Nephron (organoid): ENCODE results near the gene TRAF7.

Source experiments
- H3K27ac Mint-ChIP-seq, 3 experiments: 2 replicates each; pipeline ENCODE4 v1.8.0; 2020; ENCODE audit warnings: mixed read lengths in 3 of 3, mild to moderate bottlenecking in 2 of 3, moderate library complexity in 1 of 3
- H3K27me3 Mint-ChIP-seq: 2 replicates; pipeline ENCODE4 v1.8.0; 2021; ENCODE audit warnings: low read depth, mild to moderate bottlenecking, moderate library complexity, mixed read lengths
- H3K36me3 Mint-ChIP-seq: 2 replicates; pipeline ENCODE4 v1.8.0; 2020; ENCODE audit warnings: low read depth, mixed read lengths
- H3K4me1 Mint-ChIP-seq: 2 replicates; pipeline ENCODE4 v1.8.0; 2020; ENCODE audit warnings: mixed read lengths
- H3K4me3 Mint-ChIP-seq, 3 experiments: 2 replicates each; pipeline ENCODE4 v1.8.0; 2020; ENCODE audit warnings: mild to moderate bottlenecking in 3 of 3, mixed read lengths in 3 of 3, moderate library complexity in 2 of 3
- H3K9me3 Mint-ChIP-seq: 2 replicates; pipeline ENCODE4 v1.8.0; 2020; ENCODE audit warnings: mixed read lengths
- TF ChIP-seq, protein P1 (sequence below), 3 experiments: fragments of 200-600 bp; sonication (generic); IDR thresholded peaks; one replicate each; pipeline ENCODE4 v1.5.0; 2021; ENCODE audit warnings: antibody characterized with exemption in 3 of 3; ENCODE audit not compliant: unreplicated experiment in 3 of 3

TRAF7 gene

DNA sequence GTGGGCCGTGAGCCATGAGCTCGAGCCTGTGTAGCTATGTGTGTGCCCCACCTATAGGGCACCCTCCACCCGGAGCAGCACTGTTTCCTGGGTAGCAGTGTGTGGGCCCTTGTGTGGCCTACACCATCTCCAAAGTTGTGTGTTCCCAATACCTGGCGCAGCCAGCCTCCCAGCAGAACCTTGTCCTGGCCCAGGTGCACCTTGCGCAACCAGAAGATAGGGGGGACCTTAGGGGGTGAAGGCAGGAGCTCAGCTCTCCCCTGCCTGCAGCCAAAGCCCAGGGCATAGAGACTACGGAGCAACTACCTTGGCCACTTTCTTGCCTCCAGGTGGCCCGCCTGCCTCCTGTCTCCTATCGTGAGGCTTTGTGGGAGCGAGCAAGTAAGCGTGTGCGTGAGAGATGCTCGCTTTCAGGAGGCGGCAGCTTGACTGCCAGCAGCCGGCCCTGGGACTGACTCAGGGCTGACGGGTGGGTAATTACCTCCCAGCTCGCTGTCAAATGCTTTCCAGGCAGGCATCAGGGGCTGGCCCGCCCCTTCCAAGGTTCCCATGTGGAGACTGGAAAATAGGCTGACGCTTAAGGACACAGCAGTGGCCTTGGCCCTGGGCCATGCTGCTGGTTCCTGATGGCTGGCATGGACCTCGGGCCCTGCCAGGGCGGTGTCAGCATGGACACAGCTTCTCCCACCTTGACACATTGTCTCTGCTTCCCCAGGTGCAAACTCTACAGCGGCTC lies 19.0 kb downstream of the TRAF7 start:
- TF ChIP-seq, protein P1, sequence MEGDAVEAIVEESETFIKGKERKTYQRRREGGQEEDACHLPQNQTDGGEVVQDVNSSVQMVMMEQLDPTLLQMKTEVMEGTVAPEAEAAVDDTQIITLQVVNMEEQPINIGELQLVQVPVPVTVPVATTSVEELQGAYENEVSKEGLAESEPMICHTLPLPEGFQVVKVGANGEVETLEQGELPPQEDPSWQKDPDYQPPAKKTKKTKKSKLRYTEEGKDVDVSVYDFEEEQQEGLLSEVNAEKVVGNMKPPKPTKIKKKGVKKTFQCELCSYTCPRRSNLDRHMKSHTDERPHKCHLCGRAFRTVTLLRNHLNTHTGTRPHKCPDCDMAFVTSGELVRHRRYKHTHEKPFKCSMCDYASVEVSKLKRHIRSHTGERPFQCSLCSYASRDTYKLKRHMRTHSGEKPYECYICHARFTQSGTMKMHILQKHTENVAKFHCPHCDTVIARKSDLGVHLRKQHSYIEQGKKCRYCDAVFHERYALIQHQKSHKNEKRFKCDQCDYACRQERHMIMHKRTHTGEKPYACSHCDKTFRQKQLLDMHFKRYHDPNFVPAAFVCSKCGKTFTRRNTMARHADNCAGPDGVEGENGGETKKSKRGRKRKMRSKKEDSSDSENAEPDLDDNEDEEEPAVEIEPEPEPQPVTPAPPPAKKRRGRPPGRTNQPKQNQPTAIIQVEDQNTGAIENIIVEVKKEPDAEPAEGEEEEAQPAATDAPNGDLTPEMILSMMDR (IDR thresholded peaks at IDR 0.05; ENCODE audit: unreplicated experiment in 3 of 3) = no peak
- no peak overlapping the region for H3K4me3 Mint-ChIP-seq
- no peaks in the 10 kb centered on the region for H3K27me3 Mint-ChIP-seq
- peaks cover 12% of the 10 kb centered on the region for H3K36me3 Mint-ChIP-seq
- no peaks in the 10 kb centered on the region for H3K9me3 Mint-ChIP-seq
- no peak overlapping the region for H3K27ac Mint-ChIP-seq
- H3K4me1 Mint-ChIP-seq = no peaks in the 10 kb centered on the region

DNA sequence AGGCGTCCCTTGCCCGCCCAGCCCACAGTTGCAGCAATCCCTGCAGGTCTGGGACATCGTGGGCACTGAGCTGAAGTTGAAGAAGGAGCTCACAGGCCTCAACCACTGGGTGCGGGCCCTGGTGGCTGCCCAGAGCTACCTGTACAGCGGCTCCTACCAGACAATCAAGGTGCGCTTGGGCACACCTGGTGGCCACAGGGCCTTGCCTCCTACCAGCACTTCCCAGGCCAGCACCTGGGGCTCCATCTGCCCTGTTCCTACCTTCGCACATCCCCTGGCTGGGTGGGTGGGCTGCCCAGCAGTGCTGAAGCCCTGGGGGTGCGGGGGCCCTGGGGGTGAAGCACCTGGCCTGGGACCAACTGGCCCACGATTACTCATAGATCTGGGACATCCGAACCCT lies 19.9 kb downstream of the TRAF7 start:
- TF ChIP-seq, protein P1 (IDR thresholded peaks at IDR 0.05; ENCODE audit: unreplicated experiment in 3 of 3) = no peak
- H3K36me3 Mint-ChIP-seq = peaks cover 12% of the 10 kb centered on the region
- H3K27ac Mint-ChIP-seq = no peak overlapping the region
- no peaks in the 10 kb centered on the region for H3K9me3 Mint-ChIP-seq
- H3K4me1 Mint-ChIP-seq = no peaks in the 10 kb centered on the region
- no peak overlapping the region for H3K4me3 Mint-ChIP-seq
- H3K27me3 Mint-ChIP-seq = no peaks in the 10 kb centered on the region

DNA sequence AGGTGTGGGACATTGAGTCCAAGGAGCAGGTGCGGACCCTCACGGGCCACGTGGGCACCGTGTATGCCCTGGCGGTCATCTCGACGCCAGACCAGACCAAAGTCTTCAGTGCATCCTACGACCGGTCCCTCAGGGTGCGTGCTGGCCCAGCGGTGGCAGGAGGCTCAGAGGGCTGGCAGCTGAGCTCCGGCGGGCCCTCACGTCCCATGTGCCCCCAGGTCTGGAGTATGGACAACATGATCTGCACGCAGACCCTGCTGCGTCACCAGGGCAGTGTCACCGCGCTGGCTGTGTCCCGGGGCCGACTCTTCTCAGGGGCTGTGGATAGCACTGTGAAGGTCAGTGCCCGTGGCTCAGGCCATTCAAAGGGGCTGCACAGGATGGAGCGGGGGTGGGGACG lies 20.5 kb downstream of the TRAF7 start:
- peaks cover 12% of the 10 kb centered on the region for H3K36me3 Mint-ChIP-seq
- no peak overlapping the region for H3K4me3 Mint-ChIP-seq
- H3K27me3 Mint-ChIP-seq = no peaks in the 10 kb centered on the region
- no peaks in the 10 kb centered on the region for H3K9me3 Mint-ChIP-seq
- H3K27ac Mint-ChIP-seq = no peak overlapping the region
- H3K4me1 Mint-ChIP-seq = no peaks in the 10 kb centered on the region
- TF ChIP-seq, protein P1 (IDR thresholded peaks at IDR 0.05; ENCODE audit: unreplicated experiment in 3 of 3) = no peak

DNA sequence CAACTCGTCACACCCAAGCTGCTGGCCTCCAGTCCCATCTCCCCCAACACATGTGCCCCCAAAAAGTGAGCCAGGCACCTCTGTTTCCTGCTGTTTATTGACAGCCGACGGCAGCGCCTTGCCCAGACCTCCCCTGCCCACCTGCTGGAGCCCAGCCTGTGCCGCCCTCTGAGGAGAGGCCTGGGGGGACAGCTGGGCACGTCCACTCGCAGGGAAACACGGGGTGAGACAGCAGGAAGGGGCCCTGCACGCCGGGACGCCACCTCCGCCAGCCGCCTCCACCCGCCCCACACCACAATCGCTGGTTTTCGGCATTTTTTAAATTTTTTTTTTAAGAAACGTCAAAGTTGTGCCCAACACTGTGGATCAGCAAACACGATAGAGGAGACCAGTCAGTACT lies 21.5 kb downstream of the TRAF7 start:
- no peaks in the 10 kb centered on the region for H3K27me3 Mint-ChIP-seq
- TF ChIP-seq, protein P1 (IDR thresholded peaks at IDR 0.05; ENCODE audit: unreplicated experiment in 3 of 3) = no peak
- H3K36me3 Mint-ChIP-seq = peaks cover 12% of the 10 kb centered on the region
- no peaks in the 10 kb centered on the region for H3K9me3 Mint-ChIP-seq
- H3K4me1 Mint-ChIP-seq = no peaks in the 10 kb centered on the region
- no peak overlapping the region for H3K4me3 Mint-ChIP-seq
- no peak overlapping the region for H3K27ac Mint-ChIP-seq

DNA sequence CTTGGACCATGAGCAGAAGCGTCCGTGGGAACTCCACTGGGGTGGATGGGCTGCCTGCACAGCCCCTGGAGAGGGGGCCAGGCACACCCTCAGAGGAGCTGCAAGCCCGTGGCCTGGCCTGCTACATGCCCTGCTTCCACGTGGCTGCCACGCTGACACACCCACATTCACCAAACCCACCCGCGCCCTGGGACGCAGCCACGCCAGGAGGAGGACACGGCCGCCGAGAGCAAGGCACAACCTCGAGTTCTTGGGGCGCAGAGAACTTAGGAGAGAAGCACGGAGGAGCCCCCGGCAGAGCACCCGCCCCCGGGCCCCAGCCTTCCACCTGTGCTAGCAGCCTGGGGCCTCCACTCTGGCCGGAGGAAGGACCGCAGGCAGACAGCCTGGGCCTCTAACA lies 22.0 kb downstream of the TRAF7 start:
- Mint-ChIP-seq H3K27me3 (no peaks in the 10 kb centered on the region), H3K36me3 (peaks cover 12% of the 10 kb centered on the region), H3K4me3 (no peak overlapping the region), H3K27ac (no peak overlapping the region), H3K4me1 (no peaks in the 10 kb centered on the region), H3K9me3 (no peaks in the 10 kb centered on the region)
- TF ChIP-seq, protein P1 (IDR thresholded peaks at IDR 0.05; ENCODE audit: unreplicated experiment in 3 of 3) = no peak
